ENCODE measurements around the gene EFNA4.

Gene EFNA4

GRCh38 chr1:155016231-155016831, 47.2 kb upstream of the EFNA4 start:
- peak overlapping the region; percentile 66 for H3K27ac ChIP-seq (ENCODE audit: low read depth, low read length)
- no peaks in the 10 kb centered on the region for H3K27me3 ChIP-seq (ENCODE audit: control insufficient read depth, low read length)
- peaks cover 25% of the 10 kb centered on the region for H3F3A ChIP-seq (ENCODE audit: control insufficient read depth, insufficient read depth)
- peak overlapping the region; percentile 90 for H3K4me2 ChIP-seq (ENCODE audit: low read length)
- no peaks in the 10 kb centered on the region for H3K9me2 ChIP-seq (replicated peaks; ENCODE audit: control insufficient read depth, low read length)
- no peaks in the 10 kb centered on the region for H4K20me1 ChIP-seq (ENCODE audit: control insufficient read depth, insufficient read depth, low read depth, low read length)
- H3K4me1 ChIP-seq (ENCODE audit: control insufficient read depth, low read length), result peaks cover 71% of the 10 kb centered on the region
- H3K36me3 ChIP-seq (ENCODE audit: control insufficient read depth, low read length), result peaks cover 24% of the 10 kb centered on the region
- no peaks in the 10 kb centered on the region for H3K9me3 ChIP-seq (ENCODE audit: control insufficient read depth, insufficient read depth, low read length)
- H3K4me3 ChIP-seq (ENCODE audit: low read length), result peak overlapping the region; percentile 14
- no peaks in the 10 kb centered on the region for H3K79me2 ChIP-seq (ENCODE audit: control insufficient read depth, low read length)
- no peak for TF ChIP-seq EZH2phosphoT487 (IDR thresholded peaks at IDR 0.05; ENCODE audit: borderline replicate concordance, low read length)
- TF ChIP-seq CTCF (IDR thresholded peaks at IDR 0.05; ENCODE audit: low read depth, low read length, poor library complexity, severe bottlenecking), result no peak

- Histone ChIP-seq H3K4me1 (ENCODE audit: control insufficient read depth, low read length) (peaks cover 66% of the 10 kb centered on the region), H4K20me1 (ENCODE audit: control insufficient read depth, insufficient read depth, low read depth, low read length) (no peaks in the 10 kb centered on the region), H3K4me2 (ENCODE audit: low read length) (peak overlapping the region; percentile 90), H3K4me3 (ENCODE audit: low read length) (peak overlapping the region; percentile 65), H3K9me2 (replicated peaks; ENCODE audit: control insufficient read depth, low read length) (no peaks in the 10 kb centered on the region), H3K79me2 (ENCODE audit: control insufficient read depth, low read length) (no peaks in the 10 kb centered on the region), H3K9me3 (ENCODE audit: control insufficient read depth, insufficient read depth, low read length) (no peaks in the 10 kb centered on the region), H3F3A (ENCODE audit: control insufficient read depth, insufficient read depth) (peaks cover 25% of the 10 kb centered on the region), H3K36me3 (ENCODE audit: control insufficient read depth, low read length) (peaks cover 24% of the 10 kb centered on the region), H3K27me3 (ENCODE audit: control insufficient read depth, low read length) (no peaks in the 10 kb centered on the region), H3K27ac (ENCODE audit: low read depth, low read length) (peak overlapping the region; percentile 66)
- no peak for TF ChIP-seq EZH2phosphoT487 (IDR thresholded peaks at IDR 0.05; ENCODE audit: borderline replicate concordance, low read length)
- TF ChIP-seq CTCF (IDR thresholded peaks at IDR 0.05; ENCODE audit: low read depth, low read length, poor library complexity, severe bottlenecking), result peak; percentile 100
These were observed 46.2 kb upstream of the EFNA4 start for GRCh38 chr1:155017041-155017945.

- H3K36me3 ChIP-seq (ENCODE audit: control insufficient read depth, low read length), result peaks cover 24% of the 10 kb centered on the region
- peak overlapping the region; percentile 65 for H3K4me3 ChIP-seq (ENCODE audit: low read length)
- peaks cover 18% of the 10 kb centered on the region for H3F3A ChIP-seq (ENCODE audit: control insufficient read depth, insufficient read depth)
- H4K20me1 ChIP-seq (ENCODE audit: control insufficient read depth, insufficient read depth, low read depth, low read length), result no peaks in the 10 kb centered on the region
- H3K4me1 ChIP-seq (ENCODE audit: control insufficient read depth, low read length), result peaks cover 59% of the 10 kb centered on the region
- peak overlapping the region; percentile 66 for H3K27ac ChIP-seq (ENCODE audit: low read depth, low read length)
- H3K79me2 ChIP-seq (ENCODE audit: control insufficient read depth, low read length), result no peaks in the 10 kb centered on the region
- H3K27me3 ChIP-seq (ENCODE audit: control insufficient read depth, low read length), result 0 out of 2 replicates have a peak, but pooled peaks cover 2% of the 10 kb centered on the region
- peak overlapping the region; percentile 90 for H3K4me2 ChIP-seq (ENCODE audit: low read length)
- TF ChIP-seq CTCF (IDR thresholded peaks at IDR 0.05; ENCODE audit: low read depth, low read length, poor library complexity, severe bottlenecking) (no peak), EZH2phosphoT487 (IDR thresholded peaks at IDR 0.05; ENCODE audit: borderline replicate concordance, low read length) (no peak)
- no peaks in the 10 kb centered on the region for H3K9me3 ChIP-seq (ENCODE audit: control insufficient read depth, insufficient read depth, low read length)
- H3K9me2 ChIP-seq (replicated peaks; ENCODE audit: control insufficient read depth, low read length), result no peaks in the 10 kb centered on the region
These were observed 45.6 kb upstream of the EFNA4 start for GRCh38 chr1:155017946-155018316.
